ENCODE data around the gene GPX8. TPM values are rescaled to one million over a fixed set of nuclear protein-coding genes. Genes with fewer than 3 reads are reported as not detected.

GPX8 gene
- total and polyA plus RNA-seq, 2 of the 13 experiments (the other 11 are each of a cell fraction or from before 2014, with no cell fraction given) = 0.33 to 0.94 TPM

- intact Hi-C loops (cut with micrococcal nuclease; ENCODE audit: unreplicated experiment) (no loop called here), in situ Hi-C loops (cut with HindIII; ENCODE audit: extremely low pct_ligation_motif_present, low pct_unique_long_range_greater_than_20kb) (loop anchor here (5.0 to 25.0 kb wide), 2 partner anchors 248 to 643 kb away; partner anchors contain the start of gene SNX18)
- Histone ChIP-seq H4K20me1 (ENCODE audit: insufficient read depth, low read length) (no peaks in the 10 kb centered on the region), H3K36me3 (replicated peaks in 1 of 2; ENCODE audit: control insufficient read depth in 1 of 2, insufficient read depth in 2 of 2, low read length in 2 of 2) (no peaks in the 10 kb centered on the region), H3K4me3 (replicated peaks in 1 of 3; ENCODE audit: insufficient read depth in 1 of 3, low read depth in 2 of 3, low read length in 3 of 3) (no peak overlapping the region), H3K9me3 (ENCODE audit: low read length) (no peaks in the 10 kb centered on the region), H3K79me2 (ENCODE audit: insufficient read depth, low read length) (no peaks in the 10 kb centered on the region), H3K27me3 (ENCODE audit: control insufficient read depth in 1 of 2, insufficient read depth in 2 of 2, low read length in 2 of 2) (peaks cover 0 to 35% of the 10 kb centered on the region in 2 experiments; a peak in 3 of 5 replicates), H2AFZ (ENCODE audit: low read length) (no peak overlapping the region), H3K9ac (ENCODE audit: insufficient read depth, low read depth, low read length) (no peak overlapping the region), H3K27ac (ENCODE audit: extremely low read length, insufficient read depth, low read length) (no peak overlapping the region), H3K4me2 (ENCODE audit: low read depth, low read length) (no peak overlapping the region), H3K4me1 (ENCODE audit: insufficient read depth, low read length) (no peaks in the 10 kb centered on the region)
- POLR2A ChIA-PET = no interaction called here
- no TSS peak for BruUV-seq (replicated peaks)
- ATAC-seq = no peak
- FAIRE-seq = no peak
- 1% methylated on average over 3 of the region's 3 CpGs for WGBS (ENCODE audit: low lambda C conversion rate)
- TF ChIP-seq ZNF124 (CRISPR knock-in tag; IDR thresholded peaks at IDR 0.05) = no peak
- DNase-seq (ENCODE audit: low spot score) = no peak
- CTCF ChIA-PET (ENCODE audit: low intra/inter-chr PET ratio, low total read pairs) = no interaction called here
Observed at GRCh38 chr5:55154873-55155272, 5.1 kb upstream of the GPX8 start.

- no peaks in the 10 kb centered on the region for H3K36me3 ChIP-seq (replicated peaks in 1 of 2; ENCODE audit: control insufficient read depth in 1 of 2, insufficient read depth in 2 of 2, low read length in 2 of 2)
- 12% methylated on average over 9 of the region's 9 CpGs for WGBS (ENCODE audit: low lambda C conversion rate)
- no peak for DNase-seq (ENCODE audit: low spot score)
- CTCF ChIA-PET (ENCODE audit: low intra/inter-chr PET ratio, low total read pairs) = interaction anchor here (1.3 to 1.5 kb wide), 2 partner anchors 255 to 257 kb away, joined by 3 to 6 read pairs; no protein-coding TSS in a partner anchor
- POLR2A ChIA-PET = no interaction called here
- peaks cover 0 to 11% of the 10 kb centered on the region in 2 experiments; a peak in 1 of 5 replicates for H3K27me3 ChIP-seq (ENCODE audit: control insufficient read depth in 1 of 2, insufficient read depth in 2 of 2, low read length in 2 of 2)
- H3K4me1 ChIP-seq (ENCODE audit: insufficient read depth, low read length) = no peaks in the 10 kb centered on the region
- BruUV-seq (replicated peaks) = no TSS peak
- H3K79me2 ChIP-seq (ENCODE audit: insufficient read depth, low read length) = no peaks in the 10 kb centered on the region
- in situ Hi-C loops (cut with HindIII; ENCODE audit: extremely low pct_ligation_motif_present, low pct_unique_long_range_greater_than_20kb) = loop anchor here (25.0 kb wide), 1 partner anchor 648 kb away; the partner anchor contains the start of gene SNX18
- peak overlapping the region; percentile 68; the same call in 1 of the 2 replicates for H3K4me2 ChIP-seq (ENCODE audit: low read depth, low read length)
- FAIRE-seq = no peak
- H4K20me1 ChIP-seq (ENCODE audit: insufficient read depth, low read length) = no peaks in the 10 kb centered on the region
- no peak overlapping the region for H3K9ac ChIP-seq (ENCODE audit: insufficient read depth, low read depth, low read length)
- H3K9me3 ChIP-seq (ENCODE audit: low read length) = no peaks in the 10 kb centered on the region
- intact Hi-C loops (cut with micrococcal nuclease; ENCODE audit: unreplicated experiment) = no loop called here
- H3K4me3 ChIP-seq (replicated peaks in 1 of 3; ENCODE audit: insufficient read depth in 1 of 3, low read depth in 2 of 3, low read length in 3 of 3) = peak overlapping the region in 1 of 3 experiments; percentile 48; a peak in 1 of 6 replicates
- ATAC-seq = no peak
- no peak overlapping the region for H3K27ac ChIP-seq (ENCODE audit: extremely low read length, insufficient read depth, low read length)
- H2AFZ ChIP-seq (ENCODE audit: low read length) = no peak overlapping the region
- TF ChIP-seq RFX5 (IDR thresholded peaks at IDR 0.05; ENCODE audit: low read depth, low read length) (no peak), ARNT2 (CRISPR knock-in tag; IDR thresholded peaks at IDR 0.05; ENCODE audit: low read depth) (no peak), ZNF460 (CRISPR knock-in tag; IDR thresholded peaks at IDR 0.05; ENCODE audit: borderline replicate concordance) (no peak), SIX4 (CRISPR knock-in tag; IDR thresholded peaks at IDR 0.05) (no peak), PHF20 (CRISPR knock-in tag; IDR thresholded peaks at IDR 0.05) (no peak), ZC3H13 (CRISPR knock-in tag; IDR thresholded peaks at IDR 0.05) (no peak), NFYC (CRISPR knock-in tag; IDR thresholded peaks at IDR 0.05) (no peak), TMF1 (CRISPR knock-in tag; IDR thresholded peaks at IDR 0.05; ENCODE audit: low read depth) (no peak), PPARG (CRISPR knock-in tag; conservative IDR thresholded peaks at IDR 0.05) (no peak), BRD4 (CRISPR knock-in tag; IDR thresholded peaks at IDR 0.05) (no peak), SNAPC4 (CRISPR knock-in tag; IDR thresholded peaks at IDR 0.05) (no peak), GABPA (IDR thresholded peaks at IDR 0.05; ENCODE audit: low read depth, low read length) (no peak), GABPA (CRISPR knock-in tag; IDR thresholded peaks at IDR 0.05; ENCODE audit: low read depth) (no peak), AKAP8 (CRISPR knock-in tag; IDR thresholded peaks at IDR 0.05) (no peak)
Observed at GRCh38 chr5:55160493-55161209, 680 bp downstream of the GPX8 start.

All from HepG2 (cell line).